ENCODE results near the gene DLX6. TPM values are rescaled to one million over a fixed set of nuclear protein-coding genes. Genes with fewer than 3 reads are reported as not detected.

DLX6 gene
- total RNA-seq, 3 donors from 2014 or later (not counting 1 experiment from before 2014, with no cell fraction given), result not detected

GRCh38 chr7:97011536-97012364 lies 6.4 kb downstream of the DLX6 start:
- Histone ChIP-seq H3K27me3 (ENCODE audit: control insufficient read depth, insufficient read depth, low read length) (peaks cover 76% of the 10 kb centered on the region), H3K9me3 (ENCODE audit: control insufficient read depth, insufficient read depth, low read length) (no peaks in the 10 kb centered on the region), H3K4me1 (ENCODE audit: control insufficient read depth, insufficient read depth, low read length) (peaks cover 3% of the 10 kb centered on the region), H3K4me3 (ENCODE audit: low read length) (no peak overlapping the region), H3K27ac (ENCODE audit: low read length) (no peak overlapping the region), H3K36me3 (ENCODE audit: control insufficient read depth, insufficient read depth, low read length) (no peaks in the 10 kb centered on the region)
- DNase-seq (no peak), ATAC-seq (no peak)
- intact Hi-C loops (cut with micrococcal nuclease), result no loop called here
- peaks cover 77 to 98% of the 10 kb centered on the region in 2 donors for H3K27me3 Mint-ChIP-seq (ENCODE audit: low read depth in 2 of 2)
- peaks cover 0 to 10% of the 10 kb centered on the region in 2 donors for H3K4me1 Mint-ChIP-seq
- peaks cover 23% of the 10 kb centered on the region for H3K36me3 Mint-ChIP-seq
- no peak overlapping the region for H3K4me3 Mint-ChIP-seq
- no peaks in the 10 kb centered on the region for H3K9me3 Mint-ChIP-seq
- WGBS (ENCODE audit: insufficient coverage), result 20% methylated on average over 13 of the region's 15 CpGs
- TF ChIP-seq CTCF (IDR thresholded peaks at IDR 0.05), result no peak
- H3K27ac Mint-ChIP-seq, result no peak overlapping the region

- H3K36me3 Mint-ChIP-seq, result peaks cover 23% of the 10 kb centered on the region
- ATAC-seq (no peak), DNase-seq (no peak)
- H3K4me3 Mint-ChIP-seq, result no peak overlapping the region
- Histone ChIP-seq H3K4me3 (ENCODE audit: low read length) (no peak overlapping the region), H3K36me3 (ENCODE audit: control insufficient read depth, insufficient read depth, low read length) (no peaks in the 10 kb centered on the region), H3K27ac (ENCODE audit: low read length) (no peak overlapping the region), H3K27me3 (ENCODE audit: control insufficient read depth, insufficient read depth, low read length) (peaks cover 74% of the 10 kb centered on the region), H3K4me1 (ENCODE audit: control insufficient read depth, insufficient read depth, low read length) (no peaks in the 10 kb centered on the region), H3K9me3 (ENCODE audit: control insufficient read depth, insufficient read depth, low read length) (no peaks in the 10 kb centered on the region)
- 15% methylated on average over 19 of the region's 21 CpGs for WGBS (ENCODE audit: insufficient coverage)
- no peak overlapping the region for H3K27ac Mint-ChIP-seq
- peaks cover 77 to 98% of the 10 kb centered on the region in 2 donors for H3K27me3 Mint-ChIP-seq (ENCODE audit: low read depth in 2 of 2)
- no peaks in the 10 kb centered on the region for H3K9me3 Mint-ChIP-seq
- H3K4me1 Mint-ChIP-seq, result peaks cover 0 to 10% of the 10 kb centered on the region in 2 donors
- TF ChIP-seq CTCF (IDR thresholded peaks at IDR 0.05), result no peak
- intact Hi-C loops (cut with micrococcal nuclease), result no loop called here
These were observed 7.2 kb downstream of the DLX6 start for GRCh38 chr7:97012365-97013133.

GRCh38 chr7:97013134-97013844 lies 7.9 kb downstream of the DLX6 start:
- Histone ChIP-seq H3K27ac (ENCODE audit: low read length) (no peak overlapping the region), H3K9me3 (ENCODE audit: control insufficient read depth, insufficient read depth, low read length) (no peaks in the 10 kb centered on the region), H3K4me3 (ENCODE audit: low read length) (no peak overlapping the region), H3K4me1 (ENCODE audit: control insufficient read depth, insufficient read depth, low read length) (no peaks in the 10 kb centered on the region), H3K27me3 (ENCODE audit: control insufficient read depth, insufficient read depth, low read length) (peaks cover 74% of the 10 kb centered on the region), H3K36me3 (ENCODE audit: control insufficient read depth, insufficient read depth, low read length) (no peaks in the 10 kb centered on the region)
- H3K27me3 Mint-ChIP-seq (ENCODE audit: low read depth in 2 of 2), result peaks cover 73 to 98% of the 10 kb centered on the region in 2 donors
- DNase-seq, result no peak
- peaks cover 23% of the 10 kb centered on the region for H3K36me3 Mint-ChIP-seq
- no peak overlapping the region for H3K4me3 Mint-ChIP-seq
- ATAC-seq, result no peak
- no peaks in the 10 kb centered on the region for H3K9me3 Mint-ChIP-seq
- H3K4me1 Mint-ChIP-seq, result peaks cover 0 to 11% of the 10 kb centered on the region in 2 donors
- no peak for TF ChIP-seq CTCF (IDR thresholded peaks at IDR 0.05)
- 20% methylated on average over 16 of the region's 20 CpGs for WGBS (ENCODE audit: insufficient coverage)
- H3K27ac Mint-ChIP-seq, result no peak overlapping the region
- intact Hi-C loops (cut with micrococcal nuclease), result no loop called here

All from natural killer cell (primary cell).